Putamen (tissue), 1 donor: Measurements from ENCODE around the gene ACTL9.

Experiments
- DNase-seq: peaks from one replicate; pipeline ENCODE4 v3.0.0-alpha.2; 2016; ENCODE audit warnings: low spot score

The ACTL9 gene

DNA sequence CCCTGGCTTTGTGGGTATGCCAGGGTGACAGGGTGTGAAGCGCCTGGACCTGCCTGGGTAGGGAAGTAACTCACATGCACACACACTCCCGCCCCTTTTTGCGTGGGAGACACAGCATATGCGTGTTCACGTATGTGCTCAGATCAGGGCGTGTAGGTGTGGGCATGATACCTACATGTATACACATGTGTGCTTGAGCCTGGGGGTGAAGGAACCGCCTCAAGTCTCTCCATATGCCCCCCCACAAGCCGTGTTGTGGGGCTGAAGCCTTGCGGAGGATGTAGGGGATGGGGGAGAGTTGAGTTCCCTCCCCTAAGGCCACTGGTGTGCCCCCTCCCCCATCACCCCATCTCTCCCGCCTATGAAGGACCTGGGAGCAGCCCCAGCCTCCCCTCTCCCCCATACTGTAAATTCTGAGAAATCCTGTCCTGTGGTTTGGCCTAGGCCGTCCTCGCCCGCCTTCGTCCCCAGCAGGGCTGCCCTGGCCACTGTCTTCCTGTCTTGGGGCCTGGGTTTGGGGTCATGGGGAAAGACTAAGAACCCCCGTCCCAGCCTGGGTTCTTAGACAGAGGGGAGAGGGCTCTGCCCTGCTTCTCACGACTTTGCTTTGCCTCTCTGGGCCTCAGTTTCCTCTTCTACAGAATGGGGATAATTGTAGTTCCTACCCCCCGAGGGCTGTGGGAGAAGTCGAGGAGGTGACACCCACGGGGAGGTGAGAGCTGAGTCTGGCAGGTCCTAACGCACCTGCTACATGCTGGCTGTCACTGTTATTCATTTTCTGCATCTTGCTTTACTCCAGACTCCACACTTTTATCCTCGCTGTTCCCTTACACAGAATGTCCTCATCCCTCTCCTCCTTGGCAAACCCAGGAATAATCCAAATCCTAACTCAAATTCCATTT, 14.3 kb downstream of the ACTL9 start:
- no peak for DNase-seq

DNA sequence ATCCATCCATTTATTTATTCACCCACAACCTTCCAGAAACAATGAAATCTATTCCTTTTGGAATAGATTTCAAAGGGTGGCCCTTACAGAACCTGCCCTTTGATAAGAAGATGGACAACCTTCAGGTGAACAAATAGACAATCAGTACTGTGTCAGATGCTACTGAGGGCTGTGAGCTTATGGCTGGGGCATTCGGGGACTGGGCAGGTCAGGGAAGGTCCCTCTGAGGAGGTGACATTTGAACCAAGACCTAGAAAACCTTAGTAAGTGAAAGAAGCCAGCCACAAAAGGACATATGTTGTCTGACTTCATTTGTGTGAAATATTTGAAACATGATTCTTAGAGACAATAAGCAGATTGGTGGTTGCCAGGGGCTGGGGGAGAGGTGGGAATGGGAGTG, 15.7 kb downstream of the ACTL9 start:
- no peak for DNase-seq

DNA sequence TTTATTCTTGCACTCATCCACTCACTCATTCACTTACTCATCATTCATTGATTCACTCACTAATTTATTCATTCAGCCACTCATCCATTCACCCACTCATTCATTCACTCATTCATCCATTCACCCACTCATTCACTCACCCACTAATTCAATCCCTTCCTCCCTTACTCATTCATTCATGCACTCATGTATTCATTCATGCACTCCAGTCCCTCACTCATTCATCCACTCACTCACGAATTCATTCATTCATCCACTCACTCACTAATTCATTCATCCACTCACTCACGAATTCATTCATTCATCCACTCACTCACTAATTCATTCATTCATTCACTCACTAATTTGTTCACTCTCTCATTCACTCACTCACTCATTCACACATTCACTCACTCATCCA, 16.1 kb downstream of the ACTL9 start:
- DNase-seq: no peak

DNA sequence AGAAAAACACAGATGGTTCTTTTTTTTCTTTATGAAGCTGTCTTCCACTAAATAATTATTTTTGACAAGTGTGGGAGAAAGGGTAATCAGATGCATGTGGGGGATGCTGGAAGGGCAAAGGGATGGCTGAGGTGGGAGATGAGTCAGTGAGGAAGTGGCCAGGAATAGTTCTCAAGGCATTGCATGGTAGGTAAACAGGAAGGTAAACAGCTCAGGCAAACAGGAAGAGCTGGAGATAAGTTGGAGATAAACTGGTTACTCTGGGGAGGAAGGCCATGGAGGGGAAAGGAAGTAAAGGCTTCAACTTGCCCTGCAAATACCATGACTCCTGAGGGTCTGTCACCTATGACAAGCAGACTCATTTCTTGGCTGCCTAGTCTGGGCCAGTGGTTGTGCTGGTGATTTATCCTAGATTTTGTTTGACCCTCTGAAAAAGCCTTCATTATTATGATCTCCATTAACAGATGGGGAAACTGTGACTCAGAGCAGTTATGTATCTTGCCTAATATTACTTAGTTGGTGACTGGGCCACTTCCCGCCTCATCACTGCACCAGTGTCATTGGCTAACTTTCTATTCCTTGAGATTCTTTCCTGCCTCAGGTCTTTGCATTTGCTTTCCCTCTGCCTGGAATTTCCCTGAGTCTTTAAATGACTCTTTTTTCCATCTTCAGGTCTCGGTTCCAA, 17.1 kb downstream of the ACTL9 start:
- no peak for DNase-seq

DNA sequence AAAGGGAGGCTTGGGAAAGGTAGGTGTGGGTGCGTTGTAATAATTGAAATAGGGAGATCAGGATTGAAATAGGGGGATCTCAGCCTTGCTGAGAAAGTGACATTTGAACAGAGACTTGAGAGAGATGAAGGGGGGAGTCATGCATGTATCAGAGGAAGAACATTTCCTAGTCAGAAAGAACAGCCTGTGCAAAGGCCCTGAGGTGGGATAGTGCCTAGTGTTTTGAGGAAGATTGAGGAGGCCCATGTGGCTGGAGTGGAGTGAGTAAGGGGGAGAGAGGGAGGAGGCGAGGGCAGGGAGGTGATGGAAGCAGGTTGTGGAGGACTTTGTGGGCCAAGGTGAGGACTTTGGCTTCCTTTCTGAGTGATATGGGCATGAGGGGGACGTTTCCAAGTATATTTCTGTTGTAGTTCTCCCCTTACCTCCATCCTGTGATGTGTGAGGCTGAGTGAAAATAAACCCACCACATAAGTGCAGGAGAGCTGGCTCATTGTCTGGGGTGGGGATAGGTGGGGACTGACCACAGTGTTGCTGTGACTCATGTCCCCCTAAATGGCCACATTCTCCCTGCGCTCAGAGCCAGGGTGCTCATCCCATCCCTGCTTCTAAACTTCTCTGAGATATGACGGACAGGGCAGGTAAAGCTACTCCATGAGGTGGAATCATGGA, 17.8 kb downstream of the ACTL9 start:
- no peak for DNase-seq

DNA sequence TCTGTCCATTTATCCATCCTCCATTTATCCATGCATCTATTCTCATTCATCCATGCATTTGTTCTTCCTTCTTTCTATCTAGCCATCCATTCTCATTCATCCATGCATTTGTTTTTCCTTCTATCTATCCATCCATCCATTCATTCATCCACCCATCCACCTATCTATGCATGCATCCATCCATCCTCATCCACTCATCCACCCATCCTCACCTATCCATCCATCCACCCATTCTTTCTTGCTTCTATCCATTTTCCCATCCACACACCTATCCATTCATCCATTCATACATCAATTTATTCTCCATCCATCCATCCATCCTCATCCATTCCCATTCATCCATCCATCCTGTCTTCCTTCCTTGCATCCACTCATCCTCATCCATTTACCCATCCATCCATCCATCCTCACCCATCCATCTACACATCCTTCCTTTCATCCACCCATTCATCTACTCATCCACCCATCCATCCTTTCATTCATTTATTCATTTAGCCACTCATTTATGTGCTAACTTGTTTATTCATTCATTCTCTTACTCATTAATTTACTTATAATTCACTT, 20.3 kb downstream of the ACTL9 start:
- no peak for DNase-seq

DNA sequence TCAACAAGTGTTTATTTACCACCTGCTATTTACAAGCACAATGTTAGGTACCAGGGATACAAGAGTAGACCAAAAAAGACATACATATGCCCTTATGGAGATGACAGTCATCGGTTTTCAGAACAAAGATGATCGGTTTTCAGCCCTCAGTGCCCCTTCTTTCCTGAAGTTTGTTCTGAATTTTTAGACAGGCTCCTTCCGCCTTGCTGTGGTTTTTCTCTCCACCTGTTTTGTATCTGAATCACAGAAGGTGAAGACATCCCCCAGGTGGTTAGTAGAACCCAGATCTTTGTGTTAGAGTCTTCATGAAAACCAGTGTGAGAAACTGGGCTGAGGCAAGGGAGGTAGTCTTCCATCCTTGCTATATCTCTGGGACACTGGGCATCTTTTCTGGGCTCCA, 23.5 kb downstream of the ACTL9 start:
- DNase-seq: no peak

DNA sequence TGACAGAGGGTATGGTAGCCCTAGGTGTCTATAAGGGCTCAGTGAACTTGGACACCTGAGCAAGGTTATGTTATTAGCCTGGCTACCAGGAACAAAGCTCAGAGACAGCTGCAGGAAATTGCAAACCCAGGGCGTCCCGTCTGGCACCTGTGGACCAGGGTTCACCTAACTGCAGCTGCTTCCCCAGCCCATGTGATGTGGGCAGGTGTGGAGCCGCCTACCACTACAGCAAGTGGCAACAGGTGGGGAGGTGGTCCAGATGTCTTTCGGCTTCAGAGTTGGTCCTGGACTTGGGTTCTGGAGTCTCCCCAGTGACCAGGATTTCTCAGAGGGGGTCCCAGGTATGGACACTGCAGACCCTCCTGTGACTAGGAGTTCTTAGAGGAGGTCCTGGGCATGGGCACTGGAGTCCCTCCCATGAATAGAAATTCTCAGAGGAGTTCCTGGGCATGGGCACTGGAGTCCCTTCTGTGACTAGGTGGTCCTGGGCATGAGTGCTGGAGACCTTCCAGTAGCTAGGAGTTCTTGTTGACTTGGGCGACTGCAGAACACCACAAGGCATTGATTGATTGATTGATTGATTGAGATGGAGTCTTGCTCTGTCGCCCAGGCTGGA, 25.2 kb downstream of the ACTL9 start:
- DNase-seq: no peak

DNA sequence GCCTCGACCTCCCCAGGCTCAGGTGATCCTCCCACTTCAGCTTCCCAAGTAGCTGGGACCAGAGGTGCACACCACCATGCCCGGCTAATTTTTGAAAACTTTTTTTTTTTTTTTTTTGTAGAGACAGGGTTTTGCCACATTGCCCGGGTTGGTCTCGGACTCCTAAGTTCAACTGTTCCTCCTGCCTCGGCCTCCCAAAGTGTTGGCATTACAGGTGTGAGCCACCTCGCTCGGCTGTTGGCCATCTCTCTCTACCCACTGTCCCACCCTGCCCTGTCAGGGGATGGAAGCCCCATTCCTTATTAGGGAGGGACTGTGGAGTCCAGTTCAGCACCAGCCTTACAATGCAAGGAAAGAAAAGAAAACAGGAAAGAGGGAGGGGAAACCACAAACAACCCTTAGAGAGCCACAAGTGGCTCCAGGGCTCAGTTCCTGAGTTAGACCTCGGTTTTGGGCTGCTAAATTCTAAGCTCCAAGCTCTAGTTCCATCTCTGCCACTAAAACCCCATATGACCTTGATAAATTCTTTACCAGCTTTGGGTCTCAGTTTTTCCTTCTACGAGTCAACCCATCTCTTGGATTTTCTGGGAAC, 31.7 kb downstream of the ACTL9 start:
- no peak for DNase-seq

DNA sequence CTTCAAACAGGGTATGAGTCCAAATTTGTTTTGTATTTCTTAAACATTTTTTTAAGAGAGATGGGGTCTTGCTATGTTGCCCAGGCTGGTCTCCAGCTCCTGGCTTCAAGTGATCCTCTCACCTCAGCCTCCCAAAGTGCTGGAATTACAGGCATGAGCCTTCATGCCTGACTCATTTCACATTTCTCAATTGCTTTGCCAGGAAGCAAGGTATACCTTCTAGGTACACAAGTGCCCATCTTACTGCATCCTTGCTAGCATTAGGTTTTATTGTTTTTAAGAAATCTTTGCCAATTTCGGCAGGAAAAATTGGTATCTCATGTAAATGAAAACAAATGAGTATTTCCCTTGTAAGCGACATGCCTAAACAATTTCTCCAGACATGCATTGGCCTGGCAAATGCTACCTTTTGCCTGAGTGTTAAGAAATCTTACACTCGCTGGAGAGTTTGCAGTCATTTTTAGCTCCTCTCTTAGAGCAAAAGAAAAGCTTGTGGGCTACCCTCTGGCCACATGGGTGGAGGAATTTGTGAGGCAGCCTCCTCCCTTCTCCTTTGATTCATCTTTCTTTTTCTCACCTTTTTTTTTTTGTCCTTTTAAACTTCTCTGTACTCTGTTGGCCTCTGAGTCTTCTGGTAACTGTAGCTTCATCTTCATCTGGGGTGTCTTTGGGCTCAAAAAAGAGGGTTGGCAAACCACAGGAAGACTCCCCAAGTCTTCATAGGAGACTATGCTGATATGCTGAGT, 33.0 kb downstream of the ACTL9 start:
- DNase-seq: no peak

DNA sequence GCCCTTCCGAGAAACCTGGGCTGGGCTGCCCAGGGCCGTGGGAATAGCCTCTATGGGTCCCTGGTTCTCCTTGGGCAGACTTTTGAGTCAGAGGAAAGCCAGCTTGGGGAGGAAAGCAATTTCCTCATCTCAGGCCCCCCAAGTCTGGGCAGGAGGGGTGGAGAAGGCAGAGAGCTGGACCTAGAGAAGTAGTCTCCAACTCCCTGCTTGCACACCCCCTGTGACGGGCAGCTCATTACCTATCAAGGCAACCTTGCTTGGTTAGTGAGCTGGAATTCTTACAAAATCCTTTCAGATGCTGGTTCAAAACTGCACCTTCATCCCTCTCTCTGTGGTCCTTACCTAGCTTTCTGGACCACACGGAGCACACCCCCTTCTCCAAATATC, 33.9 kb downstream of the ACTL9 start:
- DNase-seq: no peak

DNA sequence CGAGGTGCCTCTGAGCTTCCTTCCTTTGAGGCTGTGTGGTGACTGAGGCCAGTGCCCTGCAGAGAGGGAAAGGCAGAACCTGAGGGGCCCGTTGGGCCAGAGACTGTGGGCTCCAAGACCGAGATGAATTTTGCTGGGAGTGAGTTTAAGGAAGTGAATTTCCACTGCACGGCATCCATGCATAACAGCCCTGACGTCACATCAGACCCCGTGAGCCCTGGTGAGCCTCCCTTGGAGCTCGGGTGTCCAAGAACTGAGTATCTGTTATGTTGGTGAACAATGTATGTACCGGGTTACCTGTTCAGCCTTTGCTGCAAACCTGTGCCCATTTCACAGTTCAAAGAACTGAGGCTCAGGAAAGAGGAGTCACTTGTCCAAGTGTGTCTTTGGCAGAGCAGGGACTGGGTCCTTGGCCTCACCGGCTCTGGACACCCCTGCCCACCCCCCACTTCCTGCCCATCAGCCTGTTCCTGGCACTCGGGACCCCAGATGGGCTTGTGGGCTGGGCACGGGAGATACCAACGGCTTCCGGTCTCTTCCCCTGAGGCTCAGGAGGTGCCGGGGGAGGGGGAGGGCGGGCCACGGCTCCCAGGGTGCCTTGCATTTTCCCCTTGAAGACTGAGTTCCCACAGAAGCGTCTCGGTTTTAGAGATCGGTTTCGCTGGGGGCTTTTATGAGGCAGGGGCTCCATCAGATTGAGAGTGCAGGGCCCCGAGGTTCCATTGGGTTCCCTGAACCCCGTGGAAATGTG, 34.5 kb downstream of the ACTL9 start:
- no peak for DNase-seq

DNA sequence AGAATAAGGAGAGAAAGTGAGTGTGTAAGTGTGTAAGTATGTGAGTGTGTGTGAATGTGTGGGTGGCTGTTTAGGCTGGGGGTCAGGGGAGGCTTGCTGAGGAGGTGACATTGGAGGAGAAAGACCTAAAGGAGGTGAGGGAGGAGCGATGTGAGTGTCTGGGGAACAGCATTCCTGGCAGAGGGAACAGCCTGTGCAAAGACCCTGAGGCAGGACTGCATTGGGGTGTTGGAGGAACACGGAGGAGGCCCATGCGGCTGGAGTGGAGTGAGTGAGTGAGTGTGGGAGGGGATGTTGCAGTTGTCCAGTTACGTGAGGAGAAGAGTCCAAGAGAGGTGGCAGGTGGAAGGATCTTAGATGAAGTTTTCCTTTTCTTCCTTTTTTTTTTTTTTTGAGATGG, 36.3 kb downstream of the ACTL9 start:
- no peak for DNase-seq

DNA sequence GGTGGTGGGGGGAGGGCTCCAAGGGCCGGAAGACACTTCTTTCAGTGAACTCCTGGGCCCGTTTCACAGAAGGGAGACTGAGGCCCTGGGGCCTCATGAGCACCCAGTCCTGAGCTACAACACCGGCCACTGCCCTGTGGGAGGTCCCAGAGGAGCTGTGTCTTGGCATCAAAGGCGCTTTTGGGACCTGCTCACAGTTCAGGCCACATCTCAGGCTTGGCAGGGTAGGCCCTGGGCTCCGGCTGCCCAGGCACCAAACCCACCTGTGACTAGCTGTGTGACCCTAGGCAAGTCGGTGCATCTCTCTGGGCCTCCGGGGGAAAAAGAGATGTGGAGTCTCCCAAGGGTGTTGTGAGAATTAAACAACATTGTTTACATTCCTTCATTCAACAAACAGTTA, 38.7 kb downstream of the ACTL9 start:
- DNase-seq: no peak

DNA sequence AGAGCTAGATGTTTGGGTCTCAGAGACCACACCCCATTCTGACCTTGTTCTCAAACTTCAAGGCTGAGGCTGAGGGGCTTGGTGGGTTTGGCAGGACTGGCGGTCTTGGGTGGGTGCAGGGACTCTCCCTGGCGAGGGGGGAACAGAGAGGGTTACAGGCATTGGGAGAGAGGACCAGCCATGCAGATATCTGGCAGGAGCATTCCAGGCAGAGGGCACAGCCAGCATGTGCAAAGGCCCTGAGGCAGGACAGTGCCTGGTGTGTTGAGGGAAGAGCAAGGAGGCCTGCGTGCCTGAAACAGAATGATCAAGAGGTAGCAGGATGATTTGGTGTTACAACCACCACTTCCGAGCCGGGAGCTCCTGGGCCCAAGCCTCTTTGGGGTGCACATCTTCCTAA, 40.7 kb downstream of the ACTL9 start:
- DNase-seq: no peak

DNA sequence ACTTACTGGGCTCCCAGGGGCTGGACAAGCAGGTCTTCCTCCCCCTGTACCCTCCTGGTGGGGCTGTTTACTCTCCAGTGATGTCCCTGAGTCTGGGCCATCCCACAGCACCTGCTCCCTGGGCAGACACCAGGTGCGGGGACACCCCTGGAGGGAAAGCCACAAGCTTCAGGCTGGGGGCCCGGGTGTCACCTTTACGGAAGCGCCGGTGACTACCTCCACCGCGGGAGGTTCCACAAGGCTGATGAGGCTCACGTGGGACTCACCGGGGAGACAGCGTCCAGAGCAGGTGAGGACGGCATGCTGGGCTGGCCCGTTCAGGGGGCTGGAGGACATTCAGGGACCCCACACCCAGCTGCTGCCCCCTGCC, 43.3 kb downstream of the ACTL9 start:
- DNase-seq: no peak

DNA sequence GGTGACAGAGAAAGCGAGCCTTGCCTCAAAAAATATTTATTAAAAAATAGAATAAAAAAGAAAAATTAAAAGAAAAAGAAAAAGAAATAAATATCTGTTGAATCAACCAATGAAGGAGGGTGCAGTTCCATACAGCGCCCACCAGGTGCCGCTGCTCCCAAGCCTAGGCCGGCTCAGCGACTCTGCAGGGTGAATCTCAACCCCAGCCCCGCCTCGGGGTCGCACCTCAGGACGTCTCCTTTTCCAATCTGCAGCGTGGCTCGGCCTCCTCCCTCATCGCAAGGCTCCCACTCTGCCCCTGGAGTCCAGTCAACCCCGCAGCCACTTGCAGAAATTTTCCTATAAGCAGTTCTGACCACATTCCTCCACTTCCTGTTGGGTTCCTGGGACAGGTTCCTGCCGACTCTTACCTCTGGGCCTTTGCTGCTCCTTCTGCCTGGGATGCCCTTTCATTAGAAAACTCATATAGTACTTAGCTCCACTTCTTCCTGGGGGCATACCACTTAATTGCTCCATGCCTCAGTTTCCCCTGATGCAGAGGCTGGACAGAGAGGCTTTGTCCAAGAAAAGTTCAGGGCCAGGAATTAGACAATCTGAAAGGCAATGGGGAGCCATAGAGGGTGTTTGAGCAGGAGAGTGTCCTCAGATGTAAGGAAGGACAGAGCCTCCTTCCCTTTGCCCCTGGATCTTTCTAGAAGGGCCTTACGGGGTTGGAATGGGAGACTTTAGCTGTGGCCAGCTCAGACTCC, 43.8 kb downstream of the ACTL9 start:
- DNase-seq: no peak

DNA sequence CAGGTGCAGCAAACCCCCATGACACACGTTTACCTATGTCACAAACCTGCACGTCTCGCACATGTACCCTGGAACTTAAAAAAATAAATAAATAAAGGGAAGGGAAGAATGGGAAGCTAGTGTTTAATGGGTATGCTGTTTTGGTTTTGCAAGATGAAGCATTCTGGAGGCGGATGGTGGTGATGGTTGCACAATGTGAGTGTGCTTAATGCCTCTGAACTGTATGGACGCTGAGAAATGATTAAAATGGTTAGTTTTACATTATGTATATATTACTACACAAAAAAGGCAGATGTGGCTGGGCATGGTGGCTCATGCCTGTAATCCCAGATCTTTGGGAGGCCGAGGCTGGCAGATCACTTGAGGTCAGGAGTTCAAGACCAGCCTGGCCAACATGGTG, 50.4 kb downstream of the ACTL9 start:
- DNase-seq: no peak
